Left lung (tissue), 10 donors: ENCODE data around the gene RAX2. TPM values are rescaled to one million over a fixed set of nuclear protein-coding genes. Genes with fewer than 3 reads are reported as not detected.

ENCODE experiments used
- ATAC-seq: fragments of 200-7000 bp; cut with Tn5 transposase; one replicate; pipeline ENCODE4 v1.9.1; 2020; ENCODE audit warnings: moderate library complexity
- DNase-seq, 4 donors: peaks; one replicate each; pipeline ENCODE4 v3.0.0-alpha.2; 2013 to 2020
- H3K27ac ChIP-seq, 2 donors: fragments of 200-600 bp; sonication (generic) in 1 of 2; one replicate each; pipeline versions ENCODE4 v1.5.0 to v1.8.0; 2020 to 2021
- H3K27me3 ChIP-seq, 2 donors: fragments of 200-600 bp; sonication (generic) in 1 of 2; one replicate each; pipeline versions ENCODE4 v1.5.0 to v1.8.0; 2020 to 2021
- H3K36me3 ChIP-seq, 2 donors: fragments of 200-600 bp; sonication (generic) in 1 of 2; one replicate each; pipeline versions ENCODE4 v1.5.0 to v1.8.0; 2020 to 2021
- H3K4me1 ChIP-seq, 2 donors: fragments of 200-600 bp; one replicate each; pipeline ENCODE4 v1.8.0; 2021
- H3K4me3 ChIP-seq, 2 donors: fragments of 200-600 bp; sonication (generic) in 1 of 2; one replicate each; pipeline versions ENCODE4 v1.5.0 to v1.8.0; 2020 to 2021; ENCODE audit warnings: mild to moderate bottlenecking in 1 of 2
- H3K9me3 ChIP-seq, 2 donors: fragments of 200-600 bp; sonication (generic) in 1 of 2; one replicate each; pipeline versions ENCODE4 v1.5.0 to v1.8.0; 2020 to 2021
- CTCF ChIP-seq, 2 donors: fragments of 200-600 bp; sonication (generic) in 1 of 2; IDR thresholded peaks; one replicate each; pipeline versions ENCODE4 v1.5.0 to v1.8.0; 2021; ENCODE audit warnings: antibody characterized with exemption in 2 of 2
- intact Hi-C, 2 donors: fragments of 100-400 bp; cut with DNase I; formaldehyde crosslinking; loops; one replicate each; pipeline versions ENCODE4 v1.11.2 to v1.14.2; 2022
- polyA plus RNA-seq, 6 donors: library from polyadenylated mRNA; unstranded; fragments of 120-200 nt; gene quantifications; one replicate each; pipeline ENCODE4 v1.2.1, GENCODE V29; 2013; ENCODE audit not compliant: insufficient read length in 6 of 6
- total RNA-seq, 2 donors: library from RNA; stranded (reverse); fragmentation: NEBNext Ultra II Directional; extraction: Animal tissue kit (Norgen Biotek cat#: 25700); gene quantifications; one replicate each; pipeline ENCODE4 v1.2.1, GENCODE V29; 2021
- donor health status: DM: no; HTN: yes; CAD: no.
- donor health status: DM: no; HTN: no; CAD: no.

The RAX2 gene
- total and polyA plus RNA-seq, 8 donors, result 0.08 TPM; not detected in 7

- Histone ChIP-seq H3K27ac (no peak overlapping the region), H3K4me3 (no peak overlapping the region), H3K9me3 (peaks cover 0 to 11% of the 10 kb centered on the region in 2 donors), H3K36me3 (no peaks in the 10 kb centered on the region), H3K27me3 (peaks cover 0 to 9% of the 10 kb centered on the region in 2 donors), H3K4me1 (peaks cover 0 to 3% of the 10 kb centered on the region in 2 donors)
- intact Hi-C loops, result no loop called here
- ATAC-seq (no peak), DNase-seq (no peak)
- no peak for TF ChIP-seq CTCF (IDR thresholded peaks at IDR 0.05)
These were observed 20.1 kb upstream of the RAX2 start for GRCh38 chr19:3792114-3792513.

- DNase-seq (no peak), ATAC-seq (no peak)
- Histone ChIP-seq H3K4me1 (peaks cover 0 to 9% of the 10 kb centered on the region in 2 donors), H3K4me3 (no peak overlapping the region), H3K27ac (no peak overlapping the region), H3K27me3 (peaks cover 1 to 20% of the 10 kb centered on the region in 2 donors), H3K36me3 (no peaks in the 10 kb centered on the region), H3K9me3 (peaks cover 0 to 1% of the 10 kb centered on the region in 2 donors)
- intact Hi-C loops, result no loop called here
- TF ChIP-seq CTCF (IDR thresholded peaks at IDR 0.05), result no peak
These were observed 18.9 kb upstream of the RAX2 start for GRCh38 chr19:3790941-3791340.

- intact Hi-C loops, result no loop called here
- ATAC-seq, result no peak
- Histone ChIP-seq H3K27ac (no peak overlapping the region), H3K4me3 (no peak overlapping the region), H3K9me3 (no peaks in the 10 kb centered on the region), H3K27me3 (peaks cover 7 to 27% of the 10 kb centered on the region in 2 donors), H3K36me3 (no peaks in the 10 kb centered on the region), H3K4me1 (peaks cover 0 to 15% of the 10 kb centered on the region in 2 donors)
- no peak for DNase-seq
- TF ChIP-seq CTCF (IDR thresholded peaks at IDR 0.05), result no peak
These were observed 18.2 kb upstream of the RAX2 start for GRCh38 chr19:3790209-3790734.

GRCh38 chr19:3788996-3789778 lies 17.2 kb upstream of the RAX2 start:
- DNase-seq, result no peak
- H3K27me3 ChIP-seq, result peaks cover 12 to 38% of the 10 kb centered on the region in 2 donors
- no peak for TF ChIP-seq CTCF (IDR thresholded peaks at IDR 0.05)
- H3K36me3 ChIP-seq, result no peaks in the 10 kb centered on the region
- H3K9me3 ChIP-seq, result no peaks in the 10 kb centered on the region
- H3K4me1 ChIP-seq, result peaks cover 0 to 21% of the 10 kb centered on the region in 2 donors
- H3K4me3 ChIP-seq, result no peak overlapping the region
- ATAC-seq, result no peak
- no peak overlapping the region for H3K27ac ChIP-seq
- intact Hi-C loops, result no loop called here
